Activated naive CD4-positive, alpha-beta T cell treated with anti-CD3 and anti-CD28 coated beads, Interleukin-2, amount 50 U/mL, for 72 hours (primary cell): ENCODE results near the gene TFEB. TPM values are rescaled to one million over a fixed set of nuclear protein-coding genes. Genes with fewer than 3 reads are reported as not detected.

ENCODE experiments used
- ATAC-seq, 2 donors: fragments of 150-1000 bp; cut with Tn5 transposase; 2 replicates each; pipeline ENCODE4 v1.10.0; 2021; ENCODE audit warnings: mild to moderate bottlenecking in 2 of 2, moderate library complexity in 2 of 2
- DNase-seq, 2 donors: peaks; one replicate each; pipeline ENCODE4 v3.0.0; 2021 to 2022; ENCODE audit warnings: low spot score in 2 of 2
- H3K27ac Mint-ChIP-seq, 2 donors: one replicate each; pipeline ENCODE4 v1.8.0; 2022; ENCODE audit warnings: mild to moderate bottlenecking in 2 of 2, mixed read lengths in 2 of 2
- H3K36me3 Mint-ChIP-seq, 2 donors: one replicate each; pipeline ENCODE4 v1.8.0; 2022; ENCODE audit warnings: mixed read lengths in 2 of 2
- H3K9me3 Mint-ChIP-seq, 2 donors: one replicate each; pipeline ENCODE4 v1.8.0; 2022; ENCODE audit warnings: mixed read lengths in 2 of 2
- total RNA-seq, 2 donors: library from RNA; stranded (reverse); gene quantifications; one replicate each; pipeline ENCODE4 v1.2.3, GENCODE V29; 2022

Gene TFEB
- total RNA-seq, 2 donors from 2014 or later = 3.0 to 14.4 TPM

DNA sequence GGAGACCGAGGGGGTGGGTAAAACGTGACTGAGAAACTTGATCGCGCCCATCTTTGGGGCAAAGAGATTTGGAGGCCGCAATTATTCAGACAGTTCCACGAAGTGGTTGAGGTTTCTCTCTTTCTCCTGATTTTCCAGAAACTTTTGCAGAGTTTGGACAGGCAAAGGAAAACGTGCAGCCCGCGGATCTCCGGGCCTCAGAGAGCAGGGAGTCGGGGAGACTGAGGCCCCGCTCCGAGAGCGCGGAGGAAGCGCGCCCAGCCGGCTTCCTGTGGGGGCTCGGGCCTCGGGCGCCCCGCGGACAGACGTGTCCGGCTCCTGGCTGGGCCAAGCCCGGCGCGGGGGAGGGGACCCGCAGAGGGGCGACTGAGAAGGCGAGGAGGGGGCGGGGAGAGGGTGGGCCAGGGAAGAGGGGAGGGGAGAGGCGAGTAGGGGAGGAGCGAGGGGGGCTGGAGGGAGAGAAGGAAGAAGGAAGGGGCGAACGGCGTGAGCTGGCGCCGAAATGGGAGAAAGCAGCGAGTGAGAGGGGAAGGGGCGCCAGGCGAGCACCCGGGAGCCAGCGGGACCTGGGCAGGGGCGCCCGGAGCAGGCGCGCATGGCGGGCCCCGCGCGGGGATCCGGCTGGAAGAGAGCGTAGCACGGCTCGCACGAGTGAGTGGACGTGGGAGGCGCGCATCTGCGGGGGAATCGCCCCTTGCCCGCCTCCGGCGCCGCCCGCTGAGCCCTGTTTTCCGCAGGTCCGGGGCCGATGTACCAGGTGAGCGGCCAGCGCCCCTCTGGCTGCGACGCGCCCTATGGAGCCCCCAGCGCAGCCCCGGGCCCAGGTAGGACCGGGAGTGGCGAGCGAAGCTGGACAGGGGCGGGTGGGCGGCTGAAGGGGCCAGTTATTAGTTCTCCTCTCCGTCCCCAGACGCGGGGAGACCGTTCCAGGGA is 97.1 kb downstream of the TFEB start, which contains the start of gene MDFI:
TSS of gene MDFI (plus strand) at position 467 of the 933 bp plus-strand sequence. CDS start at position 749, 282 bp downstream.
- H3K9me3 Mint-ChIP-seq = no peaks in the 10 kb centered on the region
- ATAC-seq (no peak), DNase-seq (no peak)
- H3K27ac Mint-ChIP-seq = peak within 1 kb of the TSS in 1 of 2 donors; percentile 79
- no peaks in the 10 kb centered on the region for H3K36me3 Mint-ChIP-seq

DNA sequence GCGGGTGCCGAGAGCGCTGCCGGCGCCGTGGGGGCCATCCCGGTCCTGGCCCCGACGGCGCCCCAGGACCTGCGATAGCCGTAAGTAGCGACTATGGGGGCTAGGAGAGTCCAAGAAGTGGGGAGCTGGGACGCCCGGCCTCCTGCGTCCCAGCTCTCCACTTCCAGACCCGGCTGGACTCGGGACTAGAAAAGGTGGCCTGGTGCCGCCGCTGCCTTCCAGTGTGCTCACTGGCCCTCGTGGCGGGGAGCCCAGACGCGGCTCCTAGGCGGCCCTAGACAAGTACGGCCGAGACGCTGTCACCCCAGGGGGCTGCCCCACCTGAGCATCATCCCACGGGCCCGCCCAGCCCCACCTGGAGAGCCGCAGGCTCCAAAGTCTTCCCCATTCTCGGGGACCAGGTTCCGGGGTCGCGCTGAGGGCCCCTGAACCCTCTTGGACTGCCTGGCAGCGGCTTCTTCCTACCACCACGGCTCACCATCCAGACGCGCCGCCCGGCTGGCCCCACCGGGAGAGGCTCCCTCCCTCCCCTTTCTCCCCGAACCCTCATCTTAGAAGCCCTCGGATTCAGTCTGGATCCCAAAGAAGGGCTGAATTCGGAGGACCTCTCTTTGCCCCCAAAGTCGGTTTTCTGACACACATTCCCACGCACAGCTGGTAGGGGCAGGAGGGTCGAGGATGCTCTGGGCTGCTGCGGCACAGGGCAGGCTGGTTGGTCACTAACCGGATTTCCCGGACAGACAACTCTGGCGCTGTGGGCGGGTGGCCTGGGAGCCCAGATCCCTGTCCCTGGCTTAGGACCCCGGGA is 98.0 kb downstream of the TFEB start:
- Mint-ChIP-seq H3K27ac (peak overlapping the region in 1 of 2 donors; percentile 79), H3K36me3 (no peaks in the 10 kb centered on the region), H3K9me3 (no peaks in the 10 kb centered on the region)
- ATAC-seq (no peak), DNase-seq (no peak)

DNA sequence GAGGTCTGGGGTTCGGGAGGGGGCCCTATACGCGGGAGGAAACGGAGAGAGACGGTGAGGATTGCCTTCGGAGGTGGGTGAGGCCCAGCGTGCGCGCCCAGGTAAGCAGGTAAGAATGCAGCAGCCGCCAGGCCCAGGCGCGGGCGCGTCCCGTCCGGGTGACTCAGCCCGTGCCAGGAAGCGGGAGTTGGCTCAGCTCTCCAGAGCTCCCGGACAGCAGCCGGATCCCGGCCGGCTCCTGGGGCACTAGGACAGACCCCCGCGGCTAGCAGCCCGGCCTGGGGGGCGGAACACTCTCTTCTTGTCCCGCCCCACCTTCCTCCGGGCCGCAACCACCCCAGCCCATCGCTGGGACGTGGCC is 98.6 kb downstream of the TFEB start:
- Mint-ChIP-seq H3K36me3 (no peaks in the 10 kb centered on the region), H3K9me3 (no peaks in the 10 kb centered on the region), H3K27ac (no peak overlapping the region)
- ATAC-seq (no peak), DNase-seq (no peak)

DNA sequence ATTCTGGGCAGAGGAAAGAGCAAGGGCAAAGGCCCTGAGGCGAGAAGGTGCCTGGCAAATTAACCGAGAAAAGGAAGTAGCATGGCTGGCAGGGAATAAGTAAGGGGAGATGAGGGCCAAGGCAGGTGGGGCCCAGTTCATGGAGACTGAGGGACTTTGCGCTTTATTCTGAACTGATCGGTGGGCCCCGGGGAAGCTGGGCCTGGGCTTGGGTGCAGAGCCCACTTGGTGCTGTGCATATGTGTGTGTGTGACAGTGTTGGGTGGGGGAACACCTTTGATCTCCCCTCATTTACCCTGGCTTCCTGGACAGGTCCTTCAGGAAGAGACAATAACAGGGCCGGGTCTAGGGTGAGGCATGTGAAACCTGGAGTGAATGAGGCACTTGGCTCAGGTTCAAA is 100.0 kb downstream of the TFEB start:
- no peak overlapping the region for H3K27ac Mint-ChIP-seq
- no peak for DNase-seq
- no peak for ATAC-seq
- H3K36me3 Mint-ChIP-seq = no peaks in the 10 kb centered on the region
- H3K9me3 Mint-ChIP-seq = no peaks in the 10 kb centered on the region

DNA sequence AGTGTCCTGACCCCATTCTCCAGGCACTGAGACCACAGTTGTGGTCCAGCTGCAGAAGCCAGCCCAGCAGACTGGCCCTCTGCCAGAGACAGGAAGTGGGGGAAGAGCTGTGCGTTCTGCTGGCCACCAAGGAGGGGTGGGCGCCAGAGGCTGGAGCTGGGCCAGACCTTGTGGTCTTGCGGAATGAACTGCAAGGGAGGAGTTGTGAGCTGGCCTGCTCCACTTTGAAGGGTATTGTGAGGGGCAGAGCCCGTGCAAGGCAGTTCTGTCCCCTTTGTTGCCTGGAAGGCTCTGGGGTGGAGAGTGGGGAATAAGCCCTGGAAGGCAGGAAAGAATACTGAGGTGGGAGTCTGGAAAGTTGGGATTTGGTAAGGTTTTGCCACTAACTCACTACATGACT is 100.8 kb downstream of the TFEB start:
- no peaks in the 10 kb centered on the region for H3K36me3 Mint-ChIP-seq
- no peak for ATAC-seq
- no peaks in the 10 kb centered on the region for H3K9me3 Mint-ChIP-seq
- DNase-seq = no peak
- no peak overlapping the region for H3K27ac Mint-ChIP-seq

Other genes with a start within 250 kb of the TFEB start
- 10 to 100 TPM in 1 of 2 donors, 1 to 10 TPM in 1; 3.7 to 17.4 TPM for gene FOXP4, start 189.2 kb downstream of the TFEB start, total RNA-seq
- gene MDFI, start 97.1 kb downstream of the TFEB start, total RNA-seq = not detected
- not detected for gene PGC, start 11.8 kb upstream of the TFEB start, total RNA-seq
- gene FRS3, start 44.3 kb upstream of the TFEB start, total RNA-seq = 1 to 10 TPM; 3.1 to 5.2 TPM
- gene PRICKLE4, start 45.2 kb upstream of the TFEB start, total RNA-seq = under 1 TPM in 1 of 2 donors, not detected in 1; 0.60 TPM
- gene TOMM6, start 52.1 kb upstream of the TFEB start, total RNA-seq = 100 to 1,000 TPM; 182 to 301 TPM
- 10 to 100 TPM in 1 of 2 donors, 1 to 10 TPM in 1; 8.3 to 16.7 TPM for gene USP49, start 159.8 kb upstream of the TFEB start, total RNA-seq
- 10 to 100 TPM; 18.5 to 24.2 TPM for gene MED20, start 185.5 kb upstream of the TFEB start, total RNA-seq
- 10 to 100 TPM; 38.1 to 47.6 TPM for gene BYSL, start 185.9 kb upstream of the TFEB start, total RNA-seq
- gene CCND3, start 206.2 kb upstream of the TFEB start, total RNA-seq = 100 to 1,000 TPM; 610 to 723 TPM